Activated CD8-positive, alpha-beta T cell treated with anti-CD3 and anti-CD28 coated beads for 36 hours (primary cell): ENCODE data around the gene COLEC12. TPM values are rescaled to one million over a fixed set of nuclear protein-coding genes. Genes with fewer than 3 reads are reported as not detected.

Experiments used
- ATAC-seq: fragments of 200-7000 bp; cut with Tn5 transposase; one replicate; pipeline ENCODE4 v1.10.0; 2021; ENCODE audit warnings: mild to moderate bottlenecking, moderate library complexity
- CTCF ChIA-PET: fragments of 350-600 bp; sonication (Branson Sonifier 250); formaldehyde crosslinking; loops from one replicate; lab custom pipeline; 2021; ENCODE audit warnings: antibody characterized with exemption; lab: Charles Lee
- POLR2A ChIA-PET: fragments of 350-600 bp; sonication (Branson Sonifier 250); formaldehyde crosslinking; loops from one replicate; lab custom pipeline; 2021; ENCODE audit warnings: antibody characterized with exemption; lab: Charles Lee
- DNase-seq: peaks from one replicate; pipeline ENCODE4 v3.0.0-alpha.2; 2020
- H3K27ac Mint-ChIP-seq: one replicate; pipeline ENCODE4 v1.8.0; 2021; ENCODE audit warnings: mild to moderate bottlenecking, mixed read lengths
- H3K27me3 Mint-ChIP-seq: one replicate; pipeline ENCODE4 v1.8.0; 2021; ENCODE audit warnings: mixed read lengths
- H3K36me3 Mint-ChIP-seq: one replicate; pipeline ENCODE4 v1.8.0; 2021; ENCODE audit warnings: low read depth, mixed read lengths
- H3K4me1 Mint-ChIP-seq: one replicate; pipeline ENCODE4 v1.8.0; 2021; ENCODE audit warnings: low read depth, mixed read lengths
- H3K4me3 Mint-ChIP-seq: one replicate; pipeline ENCODE4 v1.8.0; 2021; ENCODE audit warnings: mild to moderate bottlenecking, moderate library complexity, mixed read lengths
- H3K9me3 Mint-ChIP-seq: one replicate; pipeline ENCODE4 v1.8.0; 2021; ENCODE audit warnings: mixed read lengths
- CTCF ChIP-seq: fragments of 200-600 bp; IDR thresholded peaks from one replicate; pipeline ENCODE4 v1.8.0; 2022; ENCODE audit warnings: antibody characterized with exemption, mild to moderate bottlenecking
- intact Hi-C: fragments of 100-400 bp; cut with micrococcal nuclease; formaldehyde crosslinking; loops from one replicate; pipeline ENCODE4 v1.10.0; 2022
- total RNA-seq, 2 experiments: library from RNA; stranded (reverse); gene quantifications; one replicate each; pipeline ENCODE4 v1.2.3, GENCODE V29; 2021

Gene COLEC12
- total RNA-seq, 2 experiments from 2014 or later = not detected

- intact Hi-C loops = no loop called here
- TF ChIP-seq CTCF = no peak
- Mint-ChIP-seq H3K4me3 (no peak overlapping the region), H3K36me3 (no peaks in the 10 kb centered on the region), H3K27ac (no peak overlapping the region), H3K4me1 (no peaks in the 10 kb centered on the region), H3K9me3 (no peaks in the 10 kb centered on the region), H3K27me3 (peaks cover 1% of the 10 kb centered on the region)
- POLR2A ChIA-PET = no interaction called here
- DNase-seq (no peak), ATAC-seq (no peak)
- CTCF ChIA-PET = no interaction called here
These were observed 125.8 kb downstream of the COLEC12 start for GRCh38 chr18:374721-375168.

DNA sequence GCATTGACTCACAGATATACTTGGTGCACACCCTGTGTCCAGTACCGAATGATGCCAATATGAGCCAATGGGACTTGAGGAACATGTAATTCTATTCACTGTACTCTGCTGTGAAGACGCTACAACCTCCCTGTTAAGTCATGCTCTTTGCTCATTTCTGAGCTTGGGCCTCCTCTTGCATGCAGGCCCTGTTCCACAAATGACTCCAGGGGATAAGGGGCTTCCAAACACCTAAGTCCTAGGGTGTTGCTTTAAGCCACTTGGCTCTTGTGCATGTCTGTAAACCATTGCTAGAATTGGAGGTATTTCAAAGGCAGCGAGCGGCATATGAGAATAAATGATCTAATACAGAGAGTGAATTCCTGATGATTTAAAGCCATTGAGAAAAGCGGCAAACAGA is 126.7 kb downstream of the COLEC12 start:
- TF ChIP-seq CTCF = no peak
- H3K9me3 Mint-ChIP-seq = no peaks in the 10 kb centered on the region
- POLR2A ChIA-PET = no interaction called here
- H3K4me3 Mint-ChIP-seq = no peak overlapping the region
- intact Hi-C loops = no loop called here
- no peaks in the 10 kb centered on the region for H3K4me1 Mint-ChIP-seq
- no peak for ATAC-seq
- no peak for DNase-seq
- CTCF ChIA-PET = no interaction called here
- H3K27me3 Mint-ChIP-seq = peaks cover 1% of the 10 kb centered on the region
- no peaks in the 10 kb centered on the region for H3K36me3 Mint-ChIP-seq
- no peak overlapping the region for H3K27ac Mint-ChIP-seq

DNA sequence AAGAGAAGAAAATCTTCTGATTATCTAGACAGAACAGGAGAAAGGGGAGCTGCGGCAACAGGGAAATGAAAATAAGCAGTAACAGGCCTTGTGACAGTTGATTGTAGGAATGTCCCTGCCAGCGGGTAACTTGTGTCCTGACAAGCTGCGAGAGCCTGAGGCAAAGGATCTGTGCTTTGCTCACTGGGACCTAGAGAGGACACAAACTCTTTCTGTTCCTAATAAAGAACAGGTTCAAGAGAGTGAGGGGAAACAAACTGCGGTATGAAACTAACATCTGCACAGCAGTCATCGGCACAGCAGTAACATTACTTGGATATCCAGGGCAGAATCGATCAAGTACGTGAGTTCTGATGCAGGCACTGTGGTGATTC is 128.9 kb downstream of the COLEC12 start:
- H3K27ac Mint-ChIP-seq = no peak overlapping the region
- no peaks in the 10 kb centered on the region for H3K27me3 Mint-ChIP-seq
- H3K36me3 Mint-ChIP-seq = no peaks in the 10 kb centered on the region
- DNase-seq = no peak
- no peak for ATAC-seq
- intact Hi-C loops = no loop called here
- no peak for TF ChIP-seq CTCF
- no peaks in the 10 kb centered on the region for H3K9me3 Mint-ChIP-seq
- ChIA-PET CTCF (no interaction called here), POLR2A (no interaction called here)
- no peak overlapping the region for H3K4me3 Mint-ChIP-seq
- no peaks in the 10 kb centered on the region for H3K4me1 Mint-ChIP-seq

GRCh38 chr18:370751-371608 is 129.5 kb downstream of the COLEC12 start:
- ATAC-seq (no peak), DNase-seq (no peak)
- intact Hi-C loops = no loop called here
- no peaks in the 10 kb centered on the region for H3K9me3 Mint-ChIP-seq
- no peaks in the 10 kb centered on the region for H3K36me3 Mint-ChIP-seq
- H3K27me3 Mint-ChIP-seq = no peaks in the 10 kb centered on the region
- no peak for TF ChIP-seq CTCF
- POLR2A ChIA-PET = no interaction called here
- CTCF ChIA-PET = no interaction called here
- H3K4me3 Mint-ChIP-seq = no peak overlapping the region
- H3K27ac Mint-ChIP-seq = no peak overlapping the region
- H3K4me1 Mint-ChIP-seq = no peaks in the 10 kb centered on the region

DNA sequence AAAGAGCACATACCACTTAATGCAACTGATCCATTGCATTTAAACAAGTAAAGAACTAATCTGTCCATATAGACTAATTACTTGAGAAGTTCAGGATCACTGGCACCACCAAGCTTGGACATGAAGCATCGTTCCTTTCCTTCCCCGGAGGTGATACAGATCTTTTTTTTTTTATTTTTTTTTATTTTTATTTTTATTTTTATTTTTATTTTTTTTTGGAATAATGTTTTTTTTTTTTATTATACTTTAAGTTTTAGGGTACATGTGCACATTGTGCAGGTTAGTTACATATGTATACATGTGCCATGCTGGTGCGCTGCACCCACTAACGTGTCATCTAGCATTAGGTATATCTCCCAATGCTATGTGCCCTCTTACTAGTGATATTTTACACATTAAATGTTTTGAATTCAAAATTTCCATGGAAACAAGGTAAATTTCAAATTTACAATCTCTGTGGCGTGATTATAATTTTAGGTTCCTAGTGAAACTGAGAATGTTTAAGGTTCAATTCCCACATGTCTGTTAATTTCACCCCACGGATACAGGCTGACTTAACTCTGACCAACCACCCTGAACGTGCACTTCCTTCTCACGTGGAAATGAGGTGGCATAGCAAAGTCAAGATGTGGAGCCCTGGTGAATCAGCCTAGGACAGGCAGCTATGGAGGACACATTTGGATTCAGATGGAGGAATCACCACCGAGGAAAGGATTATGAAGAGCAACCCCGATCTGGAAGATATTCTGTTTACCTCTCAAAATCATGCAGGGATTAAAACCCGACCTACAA is 131.1 kb downstream of the COLEC12 start:
- Mint-ChIP-seq H3K36me3 (no peaks in the 10 kb centered on the region), H3K27me3 (no peaks in the 10 kb centered on the region), H3K4me1 (no peaks in the 10 kb centered on the region), H3K27ac (no peak overlapping the region), H3K4me3 (no peak overlapping the region), H3K9me3 (no peaks in the 10 kb centered on the region)
- intact Hi-C loops = no loop called here
- no peak for ATAC-seq
- CTCF ChIA-PET = no interaction called here
- no peak for DNase-seq
- POLR2A ChIA-PET = no interaction called here
- no peak for TF ChIP-seq CTCF
